Neural cell (in vitro differentiated cells): ENCODE measurements around the gene GNAI2.

ENCODE experiments used
- REST ChIP-seq: IDR thresholded peaks from 2 replicates; pipeline ENCODE4 v1.6.1; 2012; ENCODE audit warnings: borderline replicate concordance
- SMC3 ChIP-seq: fragments of 450-650 bp; conservative IDR thresholded peaks from 2 replicates; pipeline ENCODE4 v1.6.1; 2014; ENCODE audit warnings: antibody characterized with exemption, mild to moderate bottlenecking, moderate library complexity; ENCODE audit not compliant: poor library complexity

- no peak for TF ChIP-seq SMC3
- no peak for TF ChIP-seq REST
These were observed 1.9 kb downstream of the GNAI2 start for GRCh38 chr3:50237754-50238548.
